ENCODE results near the gene EFCAB11.

Gene EFCAB11

DNA sequence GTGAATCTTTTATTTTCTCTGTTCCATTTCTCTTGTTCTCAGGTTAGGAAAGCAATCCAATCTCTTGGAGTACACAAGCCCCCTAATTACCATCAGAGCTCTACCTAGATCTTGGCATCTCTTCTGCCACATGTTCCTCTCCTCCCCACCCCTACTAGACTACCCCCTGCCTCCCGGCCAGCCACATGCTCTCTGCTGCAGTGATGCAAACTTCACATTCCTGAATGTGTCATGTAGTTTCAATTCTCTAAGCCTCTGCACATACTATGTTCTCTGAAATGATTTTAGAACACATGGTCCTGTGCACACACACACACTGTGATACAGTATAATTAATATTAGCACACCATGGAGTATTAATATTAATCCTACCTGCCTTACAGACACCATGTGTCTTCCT lies 104.6 kb downstream of the EFCAB11 start:
- H3K27ac ChIP-seq (replicated peaks), result no peak overlapping the region
- TF ChIP-seq, protein P1, sequence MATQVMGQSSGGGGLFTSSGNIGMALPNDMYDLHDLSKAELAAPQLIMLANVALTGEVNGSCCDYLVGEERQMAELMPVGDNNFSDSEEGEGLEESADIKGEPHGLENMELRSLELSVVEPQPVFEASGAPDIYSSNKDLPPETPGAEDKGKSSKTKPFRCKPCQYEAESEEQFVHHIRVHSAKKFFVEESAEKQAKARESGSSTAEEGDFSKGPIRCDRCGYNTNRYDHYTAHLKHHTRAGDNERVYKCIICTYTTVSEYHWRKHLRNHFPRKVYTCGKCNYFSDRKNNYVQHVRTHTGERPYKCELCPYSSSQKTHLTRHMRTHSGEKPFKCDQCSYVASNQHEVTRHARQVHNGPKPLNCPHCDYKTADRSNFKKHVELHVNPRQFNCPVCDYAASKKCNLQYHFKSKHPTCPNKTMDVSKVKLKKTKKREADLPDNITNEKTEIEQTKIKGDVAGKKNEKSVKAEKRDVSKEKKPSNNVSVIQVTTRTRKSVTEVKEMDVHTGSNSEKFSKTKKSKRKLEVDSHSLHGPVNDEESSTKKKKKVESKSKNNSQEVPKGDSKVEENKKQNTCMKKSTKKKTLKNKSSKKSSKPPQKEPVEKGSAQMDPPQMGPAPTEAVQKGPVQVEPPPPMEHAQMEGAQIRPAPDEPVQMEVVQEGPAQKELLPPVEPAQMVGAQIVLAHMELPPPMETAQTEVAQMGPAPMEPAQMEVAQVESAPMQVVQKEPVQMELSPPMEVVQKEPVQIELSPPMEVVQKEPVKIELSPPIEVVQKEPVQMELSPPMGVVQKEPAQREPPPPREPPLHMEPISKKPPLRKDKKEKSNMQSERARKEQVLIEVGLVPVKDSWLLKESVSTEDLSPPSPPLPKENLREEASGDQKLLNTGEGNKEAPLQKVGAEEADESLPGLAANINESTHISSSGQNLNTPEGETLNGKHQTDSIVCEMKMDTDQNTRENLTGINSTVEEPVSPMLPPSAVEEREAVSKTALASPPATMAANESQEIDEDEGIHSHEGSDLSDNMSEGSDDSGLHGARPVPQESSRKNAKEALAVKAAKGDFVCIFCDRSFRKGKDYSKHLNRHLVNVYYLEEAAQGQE (IDR thresholded peaks at IDR 0.05; ENCODE audit: insufficient replicate concordance, low read depth), result no peak
- TF ChIP-seq, protein P2, sequence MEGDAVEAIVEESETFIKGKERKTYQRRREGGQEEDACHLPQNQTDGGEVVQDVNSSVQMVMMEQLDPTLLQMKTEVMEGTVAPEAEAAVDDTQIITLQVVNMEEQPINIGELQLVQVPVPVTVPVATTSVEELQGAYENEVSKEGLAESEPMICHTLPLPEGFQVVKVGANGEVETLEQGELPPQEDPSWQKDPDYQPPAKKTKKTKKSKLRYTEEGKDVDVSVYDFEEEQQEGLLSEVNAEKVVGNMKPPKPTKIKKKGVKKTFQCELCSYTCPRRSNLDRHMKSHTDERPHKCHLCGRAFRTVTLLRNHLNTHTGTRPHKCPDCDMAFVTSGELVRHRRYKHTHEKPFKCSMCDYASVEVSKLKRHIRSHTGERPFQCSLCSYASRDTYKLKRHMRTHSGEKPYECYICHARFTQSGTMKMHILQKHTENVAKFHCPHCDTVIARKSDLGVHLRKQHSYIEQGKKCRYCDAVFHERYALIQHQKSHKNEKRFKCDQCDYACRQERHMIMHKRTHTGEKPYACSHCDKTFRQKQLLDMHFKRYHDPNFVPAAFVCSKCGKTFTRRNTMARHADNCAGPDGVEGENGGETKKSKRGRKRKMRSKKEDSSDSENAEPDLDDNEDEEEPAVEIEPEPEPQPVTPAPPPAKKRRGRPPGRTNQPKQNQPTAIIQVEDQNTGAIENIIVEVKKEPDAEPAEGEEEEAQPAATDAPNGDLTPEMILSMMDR (IDR thresholded peaks at IDR 0.05; ENCODE audit: insufficient read depth, low read length), result no peak
- no peak for TF ChIP-seq GABPA (IDR thresholded peaks at IDR 0.05; ENCODE audit: low read depth)
- TF ChIP-seq POLR2AphosphoS5 (IDR thresholded peaks at IDR 0.05; ENCODE audit: low read depth), result no peak
- TF ChIP-seq SPI1 (IDR thresholded peaks at IDR 0.05; ENCODE audit: borderline replicate concordance, low read depth), result no peak
- no peak overlapping the region for H3K4me3 ChIP-seq (replicated peaks; ENCODE audit: insufficient read depth, low read length)
- H3K27me3 ChIP-seq (ENCODE audit: insufficient read depth, poor library complexity, severe bottlenecking), result no peaks in the 10 kb centered on the region
- no peak for DNase-seq (ENCODE audit: low read depth in 1 of 2, low spot score in 1 of 2)

GRCh38 chr14:89848165-89848564 lies 106.4 kb downstream of the EFCAB11 start:
- no peak for TF ChIP-seq SPI1 (IDR thresholded peaks at IDR 0.05; ENCODE audit: borderline replicate concordance, low read depth)
- TF ChIP-seq, protein P2 (IDR thresholded peaks at IDR 0.05; ENCODE audit: insufficient read depth, low read length), result no peak
- TF ChIP-seq, protein P1 (IDR thresholded peaks at IDR 0.05; ENCODE audit: insufficient replicate concordance, low read depth), result no peak
- no peak for TF ChIP-seq POLR2AphosphoS5 (IDR thresholded peaks at IDR 0.05; ENCODE audit: low read depth)
- no peak for TF ChIP-seq GABPA (IDR thresholded peaks at IDR 0.05; ENCODE audit: low read depth)
- no peak for DNase-seq (ENCODE audit: low read depth in 1 of 2, low spot score in 1 of 2)
- Histone ChIP-seq H3K27me3 (ENCODE audit: insufficient read depth, poor library complexity, severe bottlenecking) (no peaks in the 10 kb centered on the region), H3K27ac (replicated peaks) (no peak overlapping the region), H3K4me3 (replicated peaks; ENCODE audit: insufficient read depth, low read length) (no peak overlapping the region)

GRCh38 chr14:89845346-89845745 lies 109.2 kb downstream of the EFCAB11 start:
- Histone ChIP-seq H3K27ac (replicated peaks) (no peak overlapping the region), H3K4me3 (replicated peaks; ENCODE audit: insufficient read depth, low read length) (no peak overlapping the region), H3K27me3 (ENCODE audit: insufficient read depth, poor library complexity, severe bottlenecking) (no peaks in the 10 kb centered on the region)
- TF ChIP-seq GABPA (IDR thresholded peaks at IDR 0.05; ENCODE audit: low read depth) (no peak), SPI1 (IDR thresholded peaks at IDR 0.05; ENCODE audit: borderline replicate concordance, low read depth) (no peak), POLR2AphosphoS5 (IDR thresholded peaks at IDR 0.05; ENCODE audit: low read depth) (no peak)
- TF ChIP-seq, protein P1 (IDR thresholded peaks at IDR 0.05; ENCODE audit: insufficient replicate concordance, low read depth), result no peak
- TF ChIP-seq, protein P2 (IDR thresholded peaks at IDR 0.05; ENCODE audit: insufficient read depth, low read length), result no peak
- no peak for DNase-seq (ENCODE audit: low read depth in 1 of 2, low spot score in 1 of 2)
